Esophagus muscularis mucosa (tissue), 3 donors: ENCODE data around the gene OAS1.

Experiments used
- CTCF ChIP-seq, 3 experiments: fragments of 200-600 bp in 2 of 3; fragments of 450-650 bp in 1 of 3; sonication (generic) in 2 of 3; IDR thresholded peaks; one replicate each; pipeline ENCODE4 v1.5.1; 2017 to 2019; ENCODE audit warnings: antibody characterized with exemption in 3 of 3, mild to moderate bottlenecking in 2 of 3, moderate library complexity in 1 of 3
- POLR2A ChIP-seq: fragments of 450-650 bp; IDR thresholded peaks from one replicate; pipeline ENCODE4 v1.6.1; 2017; ENCODE audit warnings: antibody characterized with exemption, moderate library complexity, mild to moderate bottlenecking, low read depth
- POLR2AphosphoS5 ChIP-seq, 2 donors: sonication (generic); formaldehyde crosslinking; IDR thresholded peaks; one replicate each; pipeline ENCODE4 v1.6.1; 2017; ENCODE audit warnings: antibody characterized with exemption in 2 of 2

DNA sequence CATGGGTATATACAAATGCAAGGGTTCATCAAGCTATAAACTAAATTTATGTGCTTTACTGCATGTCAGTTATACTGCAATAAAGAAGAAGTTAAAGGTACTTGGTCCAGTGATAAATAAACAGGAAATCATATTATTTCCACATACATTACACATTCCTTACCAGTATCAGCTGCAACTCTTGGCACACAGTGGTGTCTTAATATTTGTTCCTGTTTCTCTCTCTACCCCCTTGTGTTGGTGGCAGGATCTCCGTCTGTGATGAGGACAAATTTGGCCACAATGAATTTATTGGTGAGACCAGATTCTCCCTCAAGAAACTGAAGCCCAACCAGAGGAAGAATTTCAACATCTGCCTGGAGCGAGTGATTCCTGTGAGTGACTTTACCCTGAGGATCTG lies 19.2 kb upstream of the OAS1 start:
- no peak for TF ChIP-seq POLR2AphosphoS5 (IDR thresholded peaks at IDR 0.05)
- TF ChIP-seq CTCF (IDR thresholded peaks at IDR 0.05): no peak
- TF ChIP-seq POLR2A: no peak
